K562 (cell line): ENCODE results near the gene PIP4K2C. TPM values are rescaled to one million over a fixed set of nuclear protein-coding genes. Genes with fewer than 3 reads are reported as not detected.
A peak's percentile ranks its signal among the peaks of the same experiment; 100 is the strongest.

Source experiments
- DACH1 ChIP-seq: fragments of 450-650 bp; IDR thresholded peaks from 2 replicates; pipeline ENCODE4 v1.6.1; 2018; ENCODE audit not compliant: partially characterized antibody
- FOXK2 ChIP-seq, 2 experiments: fragments of 450-650 bp; IDR thresholded peaks in 1 of 2; conservative IDR thresholded peaks in 1 of 2; 2 replicates each; pipeline ENCODE4 v1.6.1; 2016; ENCODE audit warnings: low read depth in 2 of 2, mild to moderate bottlenecking in 1 of 2
- HDAC8 ChIP-seq: fragments of 450-650 bp; IDR thresholded peaks from 2 replicates; pipeline ENCODE4 v1.6.1; 2016; ENCODE audit warnings: mild to moderate bottlenecking, missing genetic modification characterization, moderate library complexity, missing compliant biosample characterization
- MAFG ChIP-seq: fragments of 450-650 bp; conservative IDR thresholded peaks from 2 replicates; pipeline ENCODE4 v1.6.1; 2016; ENCODE audit warnings: missing genetic modification characterization, missing compliant biosample characterization
- MLX ChIP-seq, 2 experiments: fragments of 450-650 bp in 1 of 2; sonication (generic) in 1 of 2; formaldehyde crosslinking; conservative IDR thresholded peaks; 2 replicates each; pipeline versions ENCODE4 v1.4.0 to v1.8.1; 2020 to 2022; ENCODE audit warnings: mild to moderate bottlenecking in 1 of 2, missing genetic modification reagents in 1 of 2
- NR2C1 ChIP-seq, 2 experiments: fragments of 450-650 bp; IDR thresholded peaks; 2 replicates each; pipeline ENCODE4 v1.6.1; 2017; ENCODE audit warnings: mild to moderate bottlenecking in 2 of 2, antibody characterized with exemption in 1 of 2, inconsistent platforms in 1 of 2, missing compliant biosample characterization in 1 of 2, missing genetic modification characterization in 1 of 2
- RFX5 ChIP-seq: IDR thresholded peaks from 2 replicates; pipeline ENCODE4 v1.6.1; 2011; ENCODE audit warnings: low read depth, mild to moderate bottlenecking, improper control_type of control experiment, low read length
- SETDB1 ChIP-seq: IDR thresholded peaks from one replicate; pipeline ENCODE4 v1.6.1; 2012; ENCODE audit warnings: low read length, control low read depth, inconsistent platforms
- XRCC5 ChIP-seq: fragments of 200-400 bp; formaldehyde crosslinking; IDR thresholded peaks from 2 replicates; pipeline ENCODE4 v1.6.1; 2017; ENCODE audit warnings: low read depth, mild to moderate bottlenecking, low read length
- ZC3H4 ChIP-seq: sonication (generic); formaldehyde crosslinking; IDR thresholded peaks from 2 replicates; pipeline ENCODE4 v1.9.0; 2021; ENCODE audit warnings: missing genetic modification reagents, borderline replicate concordance
- ZNF384 ChIP-seq: IDR thresholded peaks from 2 replicates; pipeline ENCODE4 v1.6.1; 2012; ENCODE audit warnings: low read depth, low read length, improper control_type of control experiment
- ZNF407 ChIP-seq: fragments of 450-650 bp; IDR thresholded peaks from 2 replicates; pipeline ENCODE4 v1.6.1; 2016; ENCODE audit warnings: low read depth
- polyA plus RNA-seq, 8 experiments: library from polyadenylated mRNA; depleted of rRNA in 4 of 8; stranded (reverse) in 5 of 8; unstranded in 3 of 8; fragments of >200 nt; fragmentation: Nextera tagmentation in 2 of 8; fragmentation: Illumina TruSeq in 1 of 8; extraction: Ambion mirVana in 2 of 8; extraction: Trizol in 1 of 8; gene quantifications; 2 replicates each; pipeline versions ENCODE4 v1.2.1 to v1.2.3, GENCODE V29; 2011 to 2014; ENCODE audit warnings: inconsistent platforms in 1 of 8, missing spikeins in 1 of 8
- total RNA-seq, 7 experiments: library from RNA; depleted of rRNA in 6 of 7; stranded (reverse); fragments of >200 nt in 6 of 7; fragmentation: Illumina TruSeq in 2 of 7; extraction: Trizol in 2 of 7; gene quantifications; 2 replicates each; pipeline versions ENCODE4 v1.2.1 to v1.2.3, GENCODE V29; 2011 to 2021; ENCODE audit warnings: low replicate concordance in 1 of 7
- TF ChIP-seq, protein P1 (sequence below): IDR thresholded peaks from 2 replicates; pipeline ENCODE4 v1.6.1; 2016; ENCODE audit warnings: missing genetic modification characterization, missing compliant biosample characterization
- TF ChIP-seq, protein P2 (sequence below): fragments of 200-800 bp; sonication (Bioruptor generic); IDR thresholded peaks from 2 replicates; pipeline ENCODE4 v1.6.1; 2017; ENCODE audit warnings: missing genetic modification characterization, missing compliant biosample characterization

The PIP4K2C gene
- total and polyA plus RNA-seq, 9 of the 15 experiments (the other 6 are each of a cell fraction or from before 2014, with no cell fraction given) = 9.0 to 41.4 (median 18.3) TPM

- TF ChIP-seq ZNF407 (no peak), RFX5 (no peak), ZC3H4 (CRISPR knock-in tag) (no peak), MLX (CRISPR knock-in tag; conservative IDR thresholded peaks at IDR 0.05) (0 out of 4 replicates have a peak, but pooled peaks of 1 of the 2 experiments have one; percentile 67), MAFG (tag) (no peak), SETDB1 (no peak), XRCC5 (no peak), HDAC8 (no peak), DACH1 (no peak), ZNF384 (no peak), NR2C1 (IDR thresholded peaks at IDR 0.05) (peak; percentile 19; the same call in 1 of the 2 replicates), NR2C1 (tag; IDR thresholded peaks at IDR 0.05) (no peak), FOXK2 (conservative IDR thresholded peaks at IDR 0.05 in 1 of 2, IDR thresholded peaks at IDR 0.05 in 1 of 2; ENCODE audit: low read depth in 2 of 2) (0 out of 4 replicates have a peak, but pooled peaks of 1 of the 2 experiments have one; percentile 13)
- TF ChIP-seq, protein P1, sequence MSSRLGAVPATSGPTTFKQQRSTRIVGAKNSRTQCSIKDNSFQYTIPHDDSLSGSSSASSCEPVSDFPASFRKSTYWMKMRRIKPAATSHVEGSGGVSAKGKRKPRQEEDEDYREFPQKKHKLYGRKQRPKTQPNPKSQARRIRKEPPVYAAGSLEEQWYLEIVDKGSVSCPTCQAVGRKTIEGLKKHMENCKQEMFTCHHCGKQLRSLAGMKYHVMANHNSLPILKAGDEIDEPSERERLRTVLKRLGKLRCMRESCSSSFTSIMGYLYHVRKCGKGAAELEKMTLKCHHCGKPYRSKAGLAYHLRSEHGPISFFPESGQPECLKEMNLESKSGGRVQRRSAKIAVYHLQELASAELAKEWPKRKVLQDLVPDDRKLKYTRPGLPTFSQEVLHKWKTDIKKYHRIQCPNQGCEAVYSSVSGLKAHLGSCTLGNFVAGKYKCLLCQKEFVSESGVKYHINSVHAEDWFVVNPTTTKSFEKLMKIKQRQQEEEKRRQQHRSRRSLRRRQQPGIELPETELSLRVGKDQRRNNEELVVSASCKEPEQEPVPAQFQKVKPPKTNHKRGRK = peak; percentile 54
- TF ChIP-seq, protein P2, sequence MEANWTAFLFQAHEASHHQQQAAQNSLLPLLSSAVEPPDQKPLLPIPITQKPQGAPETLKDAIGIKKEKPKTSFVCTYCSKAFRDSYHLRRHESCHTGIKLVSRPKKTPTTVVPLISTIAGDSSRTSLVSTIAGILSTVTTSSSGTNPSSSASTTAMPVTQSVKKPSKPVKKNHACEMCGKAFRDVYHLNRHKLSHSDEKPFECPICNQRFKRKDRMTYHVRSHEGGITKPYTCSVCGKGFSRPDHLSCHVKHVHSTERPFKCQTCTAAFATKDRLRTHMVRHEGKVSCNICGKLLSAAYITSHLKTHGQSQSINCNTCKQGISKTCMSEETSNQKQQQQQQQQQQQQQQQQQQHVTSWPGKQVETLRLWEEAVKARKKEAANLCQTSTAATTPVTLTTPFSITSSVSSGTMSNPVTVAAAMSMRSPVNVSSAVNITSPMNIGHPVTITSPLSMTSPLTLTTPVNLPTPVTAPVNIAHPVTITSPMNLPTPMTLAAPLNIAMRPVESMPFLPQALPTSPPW (CRISPR knock-in tag) = peak; percentile 34
Observed at GRCh38 chr12:57590864-57591781, at the start of gene PIP4K2C (continued).
